HG03354 (cell line): ENCODE measurements around the gene C1QL4.
"Not testable (repeated sequence)": the region's sequence is repeated elsewhere in the genome, so short reads cannot be mapped to it uniquely, and the experiment has no call there.

Experiments
- ATAC-seq: cut with Tn5 transposase; IDR thresholded peaks from one replicate; pipeline ENCODE4 v1.9.1; 2021; ENCODE audit warnings: mild to moderate bottlenecking; ENCODE audit not compliant: unreplicated experiment, poor library complexity, severe bottlenecking

C1QL4 gene

GRCh38 chr12:49335118-49335954 lies 1.7 kb downstream of the C1QL4 start:
- ATAC-seq, result no peak

GRCh38 chr12:49334681-49335080 lies 2.3 kb downstream of the C1QL4 start:
- no peak for ATAC-seq

GRCh38 chr12:49334226-49334625 lies 2.8 kb downstream of the C1QL4 start:
- no peak for ATAC-seq

- ATAC-seq, result not testable (repeated sequence)
Observed at GRCh38 chr12:49333778-49334177, 3.2 kb downstream of the C1QL4 start.

GRCh38 chr12:49332891-49333371 lies 4.1 kb downstream of the C1QL4 start:
- no peak for ATAC-seq

- ATAC-seq, result no peak
Observed at GRCh38 chr12:49332441-49332861, 4.5 kb downstream of the C1QL4 start.

GRCh38 chr12:49331380-49332222 lies 5.4 kb downstream of the C1QL4 start:
- no peak for ATAC-seq

- no peak for ATAC-seq
Observed at GRCh38 chr12:49330631-49331379, 6.2 kb downstream of the C1QL4 start.

GRCh38 chr12:49330032-49330619 lies 6.9 kb downstream of the C1QL4 start:
- ATAC-seq, result no peak

- no peak for ATAC-seq
Observed at GRCh38 chr12:49328816-49329215, 8.2 kb downstream of the C1QL4 start.

GRCh38 chr12:49327887-49328286 lies 9.1 kb downstream of the C1QL4 start:
- no peak for ATAC-seq

GRCh38 chr12:49327368-49327767 lies 9.6 kb downstream of the C1QL4 start:
- no peak for ATAC-seq

- ATAC-seq, result no peak
Observed at GRCh38 chr12:49325606-49326005, 11.4 kb downstream of the C1QL4 start.

- no peak for ATAC-seq
Observed at GRCh38 chr12:49323524-49324097, 13.4 kb downstream of the C1QL4 start.

- peak; percentile 99 for ATAC-seq
Observed at GRCh38 chr12:49322708-49323523, 14.1 kb downstream of the C1QL4 start, which contains the start of gene TROAP. Gene TROAP, plus strand, starts transcription at chr12:49323255. Its CDS starts 354 bp downstream, at chr12:49323609.

- no peak for ATAC-seq
Observed at GRCh38 chr12:49322367-49322707, 14.7 kb downstream of the C1QL4 start.

- ATAC-seq, result not testable (repeated sequence)
Observed at GRCh38 chr12:49320411-49321103, 16.4 kb downstream of the C1QL4 start.

- ATAC-seq, result not testable (repeated sequence)
Observed at GRCh38 chr12:49317118-49317517, 19.9 kb downstream of the C1QL4 start.
